ENCODE data around the gene HERC2.

Gene HERC2

GRCh38 chr15:28085489-28086174, 236.3 kb downstream of the HERC2 start:
- DNase-seq, result no peak
- no peak overlapping the region for H3K4me3 ChIP-seq (ENCODE audit: low read depth, low read length)

GRCh38 chr15:28084547-28084946, 237.4 kb downstream of the HERC2 start:
- no peak overlapping the region for H3K4me3 ChIP-seq (ENCODE audit: low read depth, low read length)
- no peaks in the 10 kb centered on the region for H3K36me3 ChIP-seq
- H3K9me3 ChIP-seq, result no peaks in the 10 kb centered on the region
- no peak for DNase-seq
- H3K27me3 ChIP-seq, result no peaks in the 10 kb centered on the region; the same call in 1 of the 2 replicates
- TF ChIP-seq, protein P1, sequence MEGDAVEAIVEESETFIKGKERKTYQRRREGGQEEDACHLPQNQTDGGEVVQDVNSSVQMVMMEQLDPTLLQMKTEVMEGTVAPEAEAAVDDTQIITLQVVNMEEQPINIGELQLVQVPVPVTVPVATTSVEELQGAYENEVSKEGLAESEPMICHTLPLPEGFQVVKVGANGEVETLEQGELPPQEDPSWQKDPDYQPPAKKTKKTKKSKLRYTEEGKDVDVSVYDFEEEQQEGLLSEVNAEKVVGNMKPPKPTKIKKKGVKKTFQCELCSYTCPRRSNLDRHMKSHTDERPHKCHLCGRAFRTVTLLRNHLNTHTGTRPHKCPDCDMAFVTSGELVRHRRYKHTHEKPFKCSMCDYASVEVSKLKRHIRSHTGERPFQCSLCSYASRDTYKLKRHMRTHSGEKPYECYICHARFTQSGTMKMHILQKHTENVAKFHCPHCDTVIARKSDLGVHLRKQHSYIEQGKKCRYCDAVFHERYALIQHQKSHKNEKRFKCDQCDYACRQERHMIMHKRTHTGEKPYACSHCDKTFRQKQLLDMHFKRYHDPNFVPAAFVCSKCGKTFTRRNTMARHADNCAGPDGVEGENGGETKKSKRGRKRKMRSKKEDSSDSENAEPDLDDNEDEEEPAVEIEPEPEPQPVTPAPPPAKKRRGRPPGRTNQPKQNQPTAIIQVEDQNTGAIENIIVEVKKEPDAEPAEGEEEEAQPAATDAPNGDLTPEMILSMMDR (IDR thresholded peaks at IDR 0.05; ENCODE audit: low read depth, low read length), result no peak
- no peaks in the 10 kb centered on the region for H3K4me1 ChIP-seq

More at GRCh38 chr15:28085489-28086174, 236.3 kb downstream of the HERC2 start:
- Histone ChIP-seq H3K36me3 (no peaks in the 10 kb centered on the region), H3K27me3 (no peaks in the 10 kb centered on the region; the same call in 1 of the 2 replicates), H3K4me1 (no peaks in the 10 kb centered on the region), H3K9me3 (no peaks in the 10 kb centered on the region)
- TF ChIP-seq, protein P1 (IDR thresholded peaks at IDR 0.05; ENCODE audit: low read depth, low read length), result no peak

GRCh38 chr15:28082891-28083684, 238.9 kb downstream of the HERC2 start:
- no peak overlapping the region for H3K4me3 ChIP-seq (ENCODE audit: low read depth, low read length)
- no peaks in the 10 kb centered on the region; the same call in 1 of the 2 replicates for H3K27me3 ChIP-seq
- H3K9me3 ChIP-seq, result no peaks in the 10 kb centered on the region
- no peaks in the 10 kb centered on the region for H3K36me3 ChIP-seq
- no peaks in the 10 kb centered on the region for H3K4me1 ChIP-seq
- TF ChIP-seq, protein P1 (IDR thresholded peaks at IDR 0.05; ENCODE audit: low read depth, low read length), result no peak
- no peak for DNase-seq

- TF ChIP-seq, protein P1 (IDR thresholded peaks at IDR 0.05; ENCODE audit: low read depth, low read length), result no peak
- Histone ChIP-seq H3K4me3 (ENCODE audit: low read depth, low read length) (no peak overlapping the region), H3K27me3 (no peaks in the 10 kb centered on the region; the same call in 1 of the 2 replicates), H3K9me3 (no peaks in the 10 kb centered on the region), H3K36me3 (no peaks in the 10 kb centered on the region), H3K4me1 (no peaks in the 10 kb centered on the region)
- DNase-seq, result no peak
Measured at GRCh38 chr15:28081594-28081993, 240.4 kb downstream of the HERC2 start.

DNA sequence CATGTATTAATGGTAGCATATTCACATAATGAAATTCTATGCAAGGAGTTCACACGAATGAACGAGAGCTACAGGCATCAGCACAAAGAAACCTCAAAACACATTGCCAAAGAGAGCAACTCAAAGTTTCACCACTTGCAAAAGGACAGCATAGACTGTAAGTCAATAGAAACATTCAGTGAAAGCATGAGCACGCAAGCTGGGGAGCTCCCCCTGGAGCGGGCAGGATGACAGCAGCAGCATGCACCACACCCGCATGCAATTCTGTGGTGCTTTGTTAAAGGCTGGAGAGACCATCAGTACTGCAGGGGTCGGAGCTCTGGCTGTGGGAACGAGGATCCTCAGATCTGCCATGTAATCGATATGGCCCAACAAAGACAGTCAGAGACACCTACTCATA, 241.6 kb downstream of the HERC2 start:
- Histone ChIP-seq H3K36me3 (no peaks in the 10 kb centered on the region), H3K4me3 (ENCODE audit: low read depth, low read length) (no peak overlapping the region), H3K4me1 (no peaks in the 10 kb centered on the region), H3K9me3 (no peaks in the 10 kb centered on the region), H3K27me3 (no peaks in the 10 kb centered on the region)
- TF ChIP-seq, protein P1 (IDR thresholded peaks at IDR 0.05; ENCODE audit: low read depth, low read length), result no peak
- DNase-seq, result no peak
